GM23248 (cell line): Measurements from ENCODE around the gene PML.

ENCODE experiments used
- EZH2 ChIP-seq: fragments of 200-600 bp; sonication (generic); IDR thresholded peaks from 2 replicates; pipeline ENCODE4 v1.6.1; 2018; ENCODE audit warnings: antibody characterized with exemption, mild to moderate bottlenecking; ENCODE audit not compliant: insufficient read depth, poor library complexity, severe bottlenecking
- EZH2phosphoT487 ChIP-seq: fragments of 200-600 bp; sonication (generic); IDR thresholded peaks from 2 replicates; pipeline ENCODE4 v1.6.1; 2018; ENCODE audit warnings: antibody characterized with exemption, moderate library complexity, mild to moderate bottlenecking, low read depth; ENCODE audit not compliant: insufficient read depth

DNA sequence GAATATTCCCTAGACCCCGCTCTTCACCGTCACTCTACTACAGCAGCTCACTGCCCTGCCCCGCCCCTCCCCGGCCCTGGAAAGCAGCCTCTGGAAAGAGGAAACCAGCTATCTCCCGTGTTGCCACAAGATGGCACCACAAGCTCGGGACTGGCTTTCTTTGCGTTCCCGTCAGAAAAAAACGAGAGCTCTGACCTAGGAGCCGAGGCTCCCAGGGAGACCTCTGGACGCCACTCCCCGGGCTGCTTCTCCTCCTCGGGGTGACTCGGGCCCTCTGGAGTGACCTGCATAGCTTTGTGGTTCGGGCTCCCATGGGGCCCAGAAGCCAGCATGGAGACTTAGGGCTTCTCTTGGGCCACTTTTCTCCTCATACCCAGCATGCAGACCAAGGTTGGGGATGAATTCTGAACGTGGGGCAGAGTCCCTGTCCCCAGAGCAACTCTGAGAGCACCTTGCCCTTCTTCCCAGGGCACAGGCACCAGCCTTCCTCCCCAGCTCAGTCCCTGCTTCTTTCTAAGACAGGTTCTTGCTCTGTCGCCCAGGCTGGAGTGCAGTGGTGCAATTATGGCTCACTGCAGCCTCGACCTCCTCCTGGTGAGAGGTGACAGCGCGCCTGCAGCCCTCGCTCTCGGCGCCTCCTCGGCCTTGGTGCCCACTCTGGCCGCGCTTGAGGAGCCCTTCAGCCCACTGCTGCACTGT is 21.4 kb upstream of the PML start:
- no peak for TF ChIP-seq EZH2
- no peak for TF ChIP-seq EZH2phosphoT487
